ENCODE measurements around the gene PABPC1L.

GRCh38 chr20:44921447-44921846, 11.6 kb downstream of the PABPC1L start:
- TF ChIP-seq CTCF (conservative IDR thresholded peaks at IDR 0.05) (no peak), ZFX (IDR thresholded peaks at IDR 0.05) (no peak)

All from C4-2B (cell line).